ENCODE data around the gene SEPTIN2.
A peak's percentile ranks its signal among the peaks of the same experiment; 100 is the strongest.
"Not testable (repeated sequence)": the region's sequence is repeated elsewhere in the genome, so short reads cannot be mapped to it uniquely, and the experiment has no call there.

Gene SEPTIN2

GRCh38 chr2:241312082-241312481 lies 3.6 kb upstream of the SEPTIN2 start:
- no peak for DNase-seq
- intact Hi-C loops (cut with DNase I) = no loop called here

DNA sequence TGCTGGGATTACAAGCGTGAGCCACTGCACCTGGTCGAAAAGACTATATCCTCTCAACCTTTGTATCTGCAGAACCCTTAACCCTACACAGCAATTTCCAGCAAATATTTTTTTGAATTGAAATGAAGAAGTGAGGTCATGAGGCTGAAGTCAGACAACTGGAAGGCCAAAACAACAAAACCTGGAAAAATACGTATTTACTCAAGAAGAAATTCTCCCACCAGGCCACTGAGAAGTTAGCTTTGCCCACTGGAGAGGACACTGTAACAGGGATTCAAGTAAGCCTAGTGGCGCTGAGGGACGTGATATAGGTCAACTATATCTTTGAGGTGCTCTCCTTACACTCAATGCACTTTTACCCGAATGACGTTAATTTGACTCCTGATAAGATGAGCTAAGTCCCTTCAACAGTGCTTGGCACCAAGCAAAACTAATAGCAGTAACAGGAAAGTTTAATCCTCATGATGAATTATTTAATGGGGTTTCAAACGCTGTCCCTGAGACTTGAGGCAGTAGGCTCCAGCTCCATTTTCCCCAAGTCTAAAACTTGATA lies 2.1 kb upstream of the SEPTIN2 start:
- intact Hi-C loops (cut with DNase I) = loop anchor here (2.0 kb wide), 1 partner anchor 97 kb away; no protein-coding TSS in a partner anchor
- DNase-seq = no peak

- DNase-seq = peak in 2 of 10 donors; percentile 24 to 71
- intact Hi-C loops (cut with DNase I) = loop anchor here (2.0 to 5.0 kb wide), 2 partner anchors 43 to 98 kb away; partner anchors contain the start of gene FARP2
Measured at GRCh38 chr2:241314226-241315092, 1.3 kb upstream of the SEPTIN2 start.

GRCh38 chr2:241315093-241315878 lies 439 bp upstream of the SEPTIN2 start, which contains the start of gene HDLBP:
Gene HDLBP, minus strand, starts transcription at chr2:241315672. Its CDS starts 48,803 bp downstream, at chr2:241266869.
- intact Hi-C loops (cut with DNase I) = loop anchor here (2.0 to 5.0 kb wide), 2 partner anchors 42 to 98 kb away; partner anchors contain the start of gene FARP2
- DNase-seq = peak; percentile 96 to 99 (median 98)

- intact Hi-C loops (cut with DNase I) = loop anchor here (5.0 kb wide), 1 partner anchor 40 kb away; the partner anchor contains the start of gene FARP2
- no peak for DNase-seq
Measured at GRCh38 chr2:241316825-241317224, 1.1 kb downstream of the SEPTIN2 start.

DNA sequence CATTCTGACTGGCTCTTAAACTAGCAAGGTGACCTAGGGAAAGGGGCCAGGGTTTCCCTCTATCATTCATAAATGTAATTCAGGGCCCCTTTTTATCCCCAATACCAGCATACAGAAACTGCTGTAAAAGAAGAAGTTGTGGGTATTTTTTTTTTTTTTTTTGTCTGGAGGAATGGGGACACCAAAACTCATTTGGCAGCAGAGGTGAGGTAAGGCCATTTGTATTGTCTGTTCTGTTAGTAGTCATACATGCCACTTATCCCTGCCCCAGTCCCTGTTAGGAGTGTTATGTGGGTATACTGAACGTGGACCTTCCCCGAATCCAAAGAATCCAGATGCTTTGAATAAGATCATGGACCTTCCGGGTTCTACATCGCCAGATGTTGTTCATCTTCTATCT lies 1.7 kb downstream of the SEPTIN2 start:
- intact Hi-C loops (cut with DNase I) = loop anchor here (5.0 kb wide), 1 partner anchor 40 kb away; the partner anchor contains the start of gene FARP2
- DNase-seq = no peak

- DNase-seq = not testable (repeated sequence)
- intact Hi-C loops (cut with DNase I) = loop anchor here (5.0 kb wide), 1 partner anchor 38 kb away; the partner anchor contains the start of gene FARP2
Measured at GRCh38 chr2:241318830-241319229, 3.1 kb downstream of the SEPTIN2 start.

DNA sequence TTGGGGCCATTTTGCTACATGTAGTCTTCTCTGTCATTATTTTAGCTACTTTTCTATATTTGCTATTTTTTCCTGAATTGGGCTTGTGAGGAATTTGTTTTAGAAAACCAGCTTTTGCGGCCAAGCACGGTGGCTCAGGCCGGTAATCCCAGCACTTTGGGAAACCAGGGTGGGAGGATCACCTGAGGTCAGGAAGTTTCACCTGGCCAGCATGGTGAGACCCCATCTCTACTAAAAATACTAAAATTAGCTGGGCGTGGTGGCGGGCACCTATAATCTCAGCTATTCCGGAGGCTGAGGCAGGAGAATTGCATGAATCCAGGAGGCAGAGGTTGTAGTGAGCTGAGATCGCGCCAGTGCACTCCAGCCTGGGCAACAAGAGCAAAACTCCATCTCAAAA lies 4.7 kb downstream of the SEPTIN2 start:
- intact Hi-C loops (cut with DNase I) = no loop called here
- no peak for DNase-seq

DNA sequence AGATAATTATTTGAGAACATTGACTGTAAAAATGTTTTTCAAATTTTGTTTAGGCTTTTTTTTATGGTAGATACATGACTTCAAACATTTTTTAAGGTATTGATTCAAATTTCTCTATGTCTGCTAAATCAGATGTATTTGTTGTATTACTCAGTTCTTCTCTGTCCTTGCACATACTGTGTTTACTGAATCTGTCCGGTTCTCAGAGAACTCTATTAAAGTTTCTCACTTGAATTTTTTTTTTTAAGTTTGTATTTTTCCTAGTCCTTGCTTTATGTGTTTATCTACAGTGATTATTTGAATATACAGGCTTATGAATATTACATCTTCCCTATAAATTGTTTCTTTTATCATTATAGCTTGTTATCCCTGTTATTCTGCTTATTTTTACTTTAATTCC lies 5.3 kb downstream of the SEPTIN2 start:
- intact Hi-C loops (cut with DNase I) = no loop called here
- DNase-seq = no peak

DNA sequence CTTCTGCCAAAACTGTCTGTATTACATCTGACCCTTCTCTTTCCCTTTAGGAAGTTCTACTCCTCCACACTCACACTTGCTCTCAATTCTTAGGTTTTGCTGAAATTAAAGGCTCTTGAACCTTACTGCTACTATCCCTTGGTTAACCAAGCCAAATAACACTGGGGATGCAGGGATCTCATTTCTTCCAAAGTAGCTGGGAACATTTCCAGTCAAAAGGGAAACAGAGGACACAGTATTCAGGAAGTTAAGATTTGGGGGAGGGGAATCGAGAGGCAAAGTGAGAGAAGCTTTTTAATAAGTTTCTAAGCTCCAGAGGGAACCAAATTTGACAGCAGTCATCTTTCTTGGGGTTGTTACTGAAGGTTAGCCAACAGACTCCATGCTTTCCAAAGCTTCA lies 6.2 kb downstream of the SEPTIN2 start:
- no peak for DNase-seq
- intact Hi-C loops (cut with DNase I) = no loop called here

- no peak for DNase-seq
- intact Hi-C loops (cut with DNase I) = no loop called here
Measured at GRCh38 chr2:241323778-241324177, 8.1 kb downstream of the SEPTIN2 start.

- no peak for DNase-seq
- intact Hi-C loops (cut with DNase I) = no loop called here
Measured at GRCh38 chr2:241324775-241325174, 9.1 kb downstream of the SEPTIN2 start.

GRCh38 chr2:241325257-241325656 lies 9.5 kb downstream of the SEPTIN2 start:
- intact Hi-C loops (cut with DNase I) = no loop called here

GRCh38 chr2:241329669-241330615 lies 14.2 kb downstream of the SEPTIN2 start:
- DNase-seq = no peak
- intact Hi-C loops (cut with DNase I) = no loop called here

More at GRCh38 chr2:241325257-241325656, 9.5 kb downstream of the SEPTIN2 start:
- DNase-seq = no peak

GRCh38 chr2:241330616-241330981 lies 14.9 kb downstream of the SEPTIN2 start:
- DNase-seq = no peak
- intact Hi-C loops (cut with DNase I) = no loop called here

DNA sequence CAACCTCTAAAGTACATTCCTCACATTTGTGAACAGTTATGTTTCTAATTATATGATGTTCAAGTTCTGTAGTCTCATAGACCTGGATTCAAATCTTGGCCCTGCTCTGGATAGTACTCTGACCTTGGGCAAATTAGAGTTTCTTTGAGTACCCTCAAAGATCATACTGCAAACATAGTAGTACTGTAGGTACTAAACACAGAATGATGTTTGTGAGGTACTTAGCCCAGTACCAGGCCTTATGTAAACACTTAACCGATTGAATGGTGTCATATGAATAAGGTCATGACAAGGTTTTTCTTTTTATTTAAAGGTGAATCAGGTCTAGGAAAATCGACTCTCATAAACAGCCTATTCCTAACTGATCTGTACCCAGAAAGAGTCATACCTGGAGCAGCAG lies 19.1 kb downstream of the SEPTIN2 start:
- intact Hi-C loops (cut with DNase I) = no loop called here
- no peak for DNase-seq

- DNase-seq = no peak
Measured at GRCh38 chr2:241339839-241340630, 24.3 kb downstream of the SEPTIN2 start.

DNA sequence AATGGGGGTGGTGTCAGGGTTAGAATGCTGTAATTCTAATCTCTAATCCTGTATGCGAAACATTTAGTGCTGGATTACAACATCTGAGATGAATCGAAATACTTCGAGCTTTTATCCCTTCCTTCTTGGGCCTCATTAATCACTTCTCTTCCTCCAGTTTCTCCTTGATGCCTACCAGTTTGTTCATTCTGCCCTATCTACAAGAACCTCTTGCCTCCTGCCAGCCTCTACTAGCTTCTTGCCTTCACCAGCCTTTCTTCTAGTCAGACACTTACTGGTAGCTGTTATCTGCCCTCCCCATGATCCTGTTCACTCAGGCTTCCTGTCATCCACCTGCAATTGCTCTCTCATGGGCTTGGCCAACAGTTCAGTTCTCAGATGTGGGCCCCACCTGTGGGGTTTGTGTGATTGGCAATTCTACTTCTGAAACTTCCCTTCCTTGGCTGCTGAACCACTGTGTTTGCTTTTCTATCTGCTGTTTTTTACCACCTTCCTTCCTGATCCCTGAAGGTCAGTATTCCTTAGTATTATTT lies 25.0 kb downstream of the SEPTIN2 start:
- DNase-seq = no peak
- intact Hi-C loops (cut with DNase I) = no loop called here

More at GRCh38 chr2:241339839-241340630, 24.3 kb downstream of the SEPTIN2 start:
- intact Hi-C loops (cut with DNase I) = no loop called here

All from posterior cingulate gyrus (tissue), 11 donors.